8988T (cell line): ENCODE measurements around the gene SHOX.
"Not testable (repeated sequence)": the region's sequence is repeated elsewhere in the genome, so short reads cannot be mapped to it uniquely, and the experiment has no call there.

ENCODE experiments used
- DNase-seq: peaks from one replicate; pipeline ENCODE4 v3.0.0; 2011

The SHOX gene

GRCh38 chrX:622802-623201 is 7.8 kb upstream of the SHOX start:
- not testable (repeated sequence) for DNase-seq

DNA sequence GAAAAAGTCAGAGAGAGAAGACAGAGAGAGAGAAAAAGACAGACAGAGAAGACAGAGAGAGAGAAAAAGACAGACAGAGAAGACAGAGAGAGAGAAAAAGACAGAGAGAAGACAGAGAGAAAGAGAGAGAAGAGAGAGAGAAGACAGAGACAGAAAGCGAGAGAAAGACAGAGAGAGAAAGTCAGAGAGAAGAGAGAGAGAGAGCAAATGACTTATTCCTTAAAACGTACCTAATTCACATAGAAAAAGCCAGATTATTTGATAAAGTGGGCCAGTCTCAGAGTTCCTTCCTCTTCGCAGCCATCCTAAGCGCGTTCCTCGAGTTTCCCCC is 7.4 kb upstream of the SHOX start:
- DNase-seq: no peak

GRCh38 chrX:623599-624315 is 6.8 kb upstream of the SHOX start:
- no peak for DNase-seq

DNA sequence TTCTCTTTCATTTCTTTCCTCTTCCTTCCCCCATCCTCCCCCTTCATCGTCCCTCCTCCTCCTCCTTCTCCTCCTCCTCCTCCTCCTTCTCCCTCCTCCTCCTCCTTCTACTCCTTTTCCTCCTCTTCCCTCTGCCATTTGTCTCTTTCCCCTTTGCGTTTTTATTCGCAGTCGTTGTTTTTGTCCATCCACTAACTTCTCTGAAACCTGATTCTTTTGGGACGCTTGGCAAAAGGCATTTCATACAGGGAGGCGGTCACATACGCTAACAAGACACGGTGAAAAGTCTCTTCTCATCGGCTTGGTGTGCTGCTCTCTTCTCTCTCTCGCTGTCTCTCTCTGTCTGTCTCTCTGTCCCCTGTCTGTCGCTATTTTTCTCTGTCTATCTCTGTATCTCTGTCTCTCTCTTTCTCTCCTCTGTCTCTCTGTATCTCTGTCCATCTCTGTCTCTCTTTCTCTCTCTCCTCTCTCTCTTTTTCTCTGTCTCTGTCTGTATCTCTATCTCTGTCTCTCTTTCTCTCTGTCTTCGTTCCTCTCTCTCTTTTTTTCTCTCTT is 5.4 kb upstream of the SHOX start:
- DNase-seq: peak; percentile 3

DNA sequence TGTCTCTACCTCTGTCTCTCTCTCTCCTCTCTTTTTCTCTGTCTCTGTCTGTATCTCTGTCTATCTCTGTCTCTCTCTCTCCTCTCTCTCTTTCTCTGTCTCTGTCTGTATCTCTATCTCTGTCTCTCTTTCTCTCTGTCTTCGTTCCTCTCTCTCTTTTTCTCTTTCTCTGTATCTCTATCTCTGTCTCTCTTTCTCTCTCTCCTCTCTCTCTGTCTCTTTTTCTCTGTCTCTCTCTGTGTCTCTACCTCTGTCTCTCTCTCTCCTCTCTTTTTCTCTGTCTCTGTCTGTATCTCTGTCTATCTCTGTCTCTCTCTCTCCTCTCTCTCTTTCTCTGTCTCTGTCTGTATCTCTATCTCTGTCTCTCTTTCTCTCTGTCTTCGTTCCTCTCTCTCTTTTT is 4.5 kb upstream of the SHOX start:
- DNase-seq: not testable (repeated sequence)

GRCh38 chrX:626745-627509 is 3.7 kb upstream of the SHOX start:
- peak; percentile 25 for DNase-seq

- DNase-seq: peak; percentile 18
Measured at GRCh38 chrX:627510-627981, 3.0 kb upstream of the SHOX start.

- DNase-seq: no peak
Measured at GRCh38 chrX:627995-628394, 2.6 kb upstream of the SHOX start.

GRCh38 chrX:629230-630006 is 1.2 kb upstream of the SHOX start:
- peak; percentile 10 for DNase-seq

GRCh38 chrX:630007-630611 is 482 bp upstream of the SHOX start:
- DNase-seq: peak; percentile 7

- no peak for DNase-seq
Measured at GRCh38 chrX:631802-632365, 1.3 kb downstream of the SHOX start.

- no peak for DNase-seq
Measured at GRCh38 chrX:632366-633042, 1.9 kb downstream of the SHOX start.

DNA sequence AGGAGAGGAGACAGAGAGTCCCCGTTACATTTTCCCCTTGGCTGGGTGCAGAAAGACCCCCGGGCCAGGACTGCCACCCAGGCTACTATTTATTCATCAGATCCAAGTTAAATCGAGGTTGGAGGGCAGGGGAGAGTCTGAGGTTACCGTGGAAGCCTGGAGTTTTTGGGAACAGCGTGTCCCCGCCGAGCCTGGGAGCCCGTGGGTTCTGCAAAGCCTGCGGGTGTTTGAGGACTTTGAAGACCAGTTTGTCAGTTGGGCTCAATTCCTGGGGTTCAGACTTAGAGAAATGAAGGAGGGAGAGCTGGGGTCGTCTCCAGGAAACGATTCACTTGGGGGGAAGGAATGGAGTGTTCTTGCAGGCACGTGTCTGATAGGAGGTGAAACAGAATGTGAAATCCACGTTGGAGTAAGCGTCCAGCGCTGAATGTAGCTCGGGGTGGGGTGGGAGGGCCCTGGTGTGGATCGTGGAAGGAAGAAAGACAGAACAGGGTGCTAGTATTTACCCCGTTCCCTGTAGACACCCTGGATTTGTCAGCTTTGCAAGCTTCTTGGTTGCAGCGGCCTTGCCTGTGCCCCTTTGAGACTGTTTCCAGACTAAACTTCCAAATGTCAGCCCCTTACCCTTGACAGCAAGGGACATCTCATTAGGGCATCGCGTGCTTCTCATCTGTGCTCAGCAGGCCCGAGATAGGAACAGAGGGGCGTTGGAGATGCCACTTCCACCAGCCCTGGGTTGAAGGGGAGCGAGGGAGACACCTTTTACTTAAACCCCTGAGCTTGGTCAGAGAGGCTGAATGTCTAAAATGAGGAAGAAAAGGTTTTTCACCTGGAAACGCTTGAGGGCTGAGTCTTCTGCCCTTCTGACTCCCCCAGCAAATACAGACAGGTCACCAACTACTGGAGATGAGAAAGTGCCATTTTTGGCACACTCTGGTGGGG is 2.7 kb downstream of the SHOX start:
- no peak for DNase-seq

GRCh38 chrX:633985-634958 is 3.7 kb downstream of the SHOX start:
- DNase-seq: no peak

- no peak for DNase-seq
Measured at GRCh38 chrX:635428-636090, 5.0 kb downstream of the SHOX start.

- no peak for DNase-seq
Measured at GRCh38 chrX:636981-637659, 6.5 kb downstream of the SHOX start.

DNA sequence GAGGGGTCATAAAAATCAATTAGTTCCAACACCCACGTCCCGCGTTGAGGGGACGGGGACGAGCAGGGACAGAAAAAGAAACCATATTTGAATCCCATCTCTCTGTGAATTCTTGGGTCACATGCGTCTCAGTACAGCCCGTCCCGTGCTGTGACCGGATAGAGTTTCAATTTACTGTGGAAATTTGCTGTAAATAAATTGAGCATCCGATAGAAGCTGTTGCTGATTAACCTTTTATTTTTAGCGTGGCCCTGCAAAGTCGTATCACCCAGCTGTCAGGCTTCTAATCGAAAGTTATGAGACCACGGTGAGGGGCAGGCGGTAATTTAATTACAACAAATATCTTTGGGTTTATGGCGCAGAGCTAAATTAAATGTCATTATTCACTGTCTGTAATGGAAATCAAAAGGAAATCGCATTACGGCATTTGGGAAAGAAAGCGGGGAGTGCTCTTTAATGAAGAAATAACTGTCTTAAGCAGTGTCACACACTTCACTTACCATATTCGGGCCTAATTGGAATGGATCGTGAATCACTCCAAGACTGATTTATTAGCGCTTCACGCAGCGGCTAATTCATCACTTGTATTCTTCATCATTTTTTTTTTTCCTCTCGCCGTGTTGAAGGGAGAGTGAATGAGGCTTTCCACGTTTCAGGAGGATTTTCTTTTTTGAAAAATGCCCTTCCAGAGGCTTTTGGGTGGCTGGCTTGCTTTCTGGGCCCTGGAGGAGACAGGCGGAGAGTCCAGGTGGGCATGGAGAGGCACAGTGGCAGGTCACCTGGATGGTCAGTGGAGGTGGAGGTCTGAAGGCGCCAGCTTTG is 7.3 kb downstream of the SHOX start:
- no peak for DNase-seq
